Measurements from ENCODE around the gene ASXL1. TPM values are rescaled to one million over a fixed set of nuclear protein-coding genes. Genes with fewer than 3 reads are reported as not detected.

The ASXL1 gene
- total RNA-seq, 1 donor from 2014 or later: 140 TPM

- Mint-ChIP-seq H3K4me1 (peaks cover 29% of the 10 kb centered on the region), H3K27ac (ENCODE audit: unreplicated experiment) (no peak overlapping the region), H3K9me3 (no peaks in the 10 kb centered on the region), H3K4me3 (peak overlapping the region; percentile 99), H3K27me3 (ENCODE audit: low read depth) (peaks cover 2% of the 10 kb centered on the region), H3K36me3 (ENCODE audit: low read depth) (no peaks in the 10 kb centered on the region)
- DNase-seq (ENCODE audit: low read depth, low spot score): no peak
- TF ChIP-seq CTCF (conservative IDR thresholded peaks at IDR 0.05): no peak
Observed at GRCh38 chr20:32356622-32357374, 1.3 kb upstream of the ASXL1 start.

GRCh38 chr20:32357375-32357868 lies 709 bp upstream of the ASXL1 start:
- no peak for TF ChIP-seq CTCF (conservative IDR thresholded peaks at IDR 0.05)
- no peak for DNase-seq (ENCODE audit: low read depth, low spot score)
- Mint-ChIP-seq H3K27me3 (ENCODE audit: low read depth) (peaks cover 2% of the 10 kb centered on the region), H3K9me3 (no peaks in the 10 kb centered on the region), H3K27ac (ENCODE audit: unreplicated experiment) (peak overlapping the region; percentile 91), H3K4me1 (peaks cover 35% of the 10 kb centered on the region), H3K4me3 (peak overlapping the region; percentile 99), H3K36me3 (ENCODE audit: low read depth) (no peaks in the 10 kb centered on the region)

GRCh38 chr20:32358632-32358882 lies 426 bp downstream of the ASXL1 start:
- Mint-ChIP-seq H3K27ac (ENCODE audit: unreplicated experiment) (no peak overlapping the region), H3K9me3 (no peaks in the 10 kb centered on the region), H3K27me3 (ENCODE audit: low read depth) (peaks cover 2% of the 10 kb centered on the region), H3K4me3 (no peak overlapping the region), H3K36me3 (ENCODE audit: low read depth) (no peaks in the 10 kb centered on the region), H3K4me1 (peaks cover 46% of the 10 kb centered on the region)
- no peak for DNase-seq (ENCODE audit: low read depth, low spot score)
- TF ChIP-seq CTCF (conservative IDR thresholded peaks at IDR 0.05): no peak

GRCh38 chr20:32358883-32359632 lies 927 bp downstream of the ASXL1 start:
- Mint-ChIP-seq H3K27me3 (ENCODE audit: low read depth) (peaks cover 2% of the 10 kb centered on the region), H3K4me3 (peak overlapping the region; percentile 92), H3K27ac (ENCODE audit: unreplicated experiment) (peak overlapping the region; percentile 54), H3K4me1 (peaks cover 50% of the 10 kb centered on the region), H3K36me3 (ENCODE audit: low read depth) (no peaks in the 10 kb centered on the region), H3K9me3 (no peaks in the 10 kb centered on the region)
- peak; percentile 72 for DNase-seq (ENCODE audit: low read depth, low spot score)
- no peak for TF ChIP-seq CTCF (conservative IDR thresholded peaks at IDR 0.05)

- no peak for DNase-seq (ENCODE audit: low read depth, low spot score)
- Mint-ChIP-seq H3K36me3 (ENCODE audit: low read depth) (no peaks in the 10 kb centered on the region), H3K4me3 (peak overlapping the region; percentile 92), H3K9me3 (no peaks in the 10 kb centered on the region), H3K27me3 (ENCODE audit: low read depth) (peaks cover 2% of the 10 kb centered on the region), H3K27ac (ENCODE audit: unreplicated experiment) (peak overlapping the region; percentile 54), H3K4me1 (peaks cover 53% of the 10 kb centered on the region)
- no peak for TF ChIP-seq CTCF (conservative IDR thresholded peaks at IDR 0.05)
Observed at GRCh38 chr20:32359633-32360332, 1.7 kb downstream of the ASXL1 start.
